Measurements from ENCODE around the gene ACVR2A. TPM values are rescaled to one million over a fixed set of nuclear protein-coding genes. Genes with fewer than 3 reads are reported as not detected.

Gene ACVR2A
- total RNA-seq, 1 donor from 2014 or later, result 40.5 TPM

DNA sequence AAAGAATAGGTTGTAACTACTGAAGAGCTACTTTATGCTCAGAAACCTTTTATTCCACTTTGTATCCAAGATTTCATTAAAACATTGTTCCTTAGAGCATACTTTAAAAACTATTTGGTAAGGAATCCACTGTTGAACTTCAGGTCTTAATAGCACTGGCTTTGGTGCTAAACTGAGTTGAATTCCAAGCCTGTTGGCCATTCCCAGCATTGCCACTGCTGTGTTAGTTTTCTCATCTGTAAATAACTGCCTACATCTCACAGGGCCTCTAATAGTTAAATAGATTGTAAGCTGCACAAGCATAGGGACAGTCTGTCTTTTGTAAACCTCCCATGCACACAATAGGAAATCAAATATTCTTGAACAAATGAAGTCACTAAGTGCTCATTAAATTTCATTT is 89.1 kb downstream of the ACVR2A start:
- Mint-ChIP-seq H3K36me3 (ENCODE audit: insufficient read depth) (peaks cover 19% of the 10 kb centered on the region), H3K27ac (no peak overlapping the region), H3K27me3 (no peaks in the 10 kb centered on the region), H3K4me1 (ENCODE audit: low read depth) (no peaks in the 10 kb centered on the region), H3K9me3 (ENCODE audit: low read depth) (no peaks in the 10 kb centered on the region), H3K4me3 (ENCODE audit: low read depth) (no peak overlapping the region)
- TF ChIP-seq, protein P1, sequence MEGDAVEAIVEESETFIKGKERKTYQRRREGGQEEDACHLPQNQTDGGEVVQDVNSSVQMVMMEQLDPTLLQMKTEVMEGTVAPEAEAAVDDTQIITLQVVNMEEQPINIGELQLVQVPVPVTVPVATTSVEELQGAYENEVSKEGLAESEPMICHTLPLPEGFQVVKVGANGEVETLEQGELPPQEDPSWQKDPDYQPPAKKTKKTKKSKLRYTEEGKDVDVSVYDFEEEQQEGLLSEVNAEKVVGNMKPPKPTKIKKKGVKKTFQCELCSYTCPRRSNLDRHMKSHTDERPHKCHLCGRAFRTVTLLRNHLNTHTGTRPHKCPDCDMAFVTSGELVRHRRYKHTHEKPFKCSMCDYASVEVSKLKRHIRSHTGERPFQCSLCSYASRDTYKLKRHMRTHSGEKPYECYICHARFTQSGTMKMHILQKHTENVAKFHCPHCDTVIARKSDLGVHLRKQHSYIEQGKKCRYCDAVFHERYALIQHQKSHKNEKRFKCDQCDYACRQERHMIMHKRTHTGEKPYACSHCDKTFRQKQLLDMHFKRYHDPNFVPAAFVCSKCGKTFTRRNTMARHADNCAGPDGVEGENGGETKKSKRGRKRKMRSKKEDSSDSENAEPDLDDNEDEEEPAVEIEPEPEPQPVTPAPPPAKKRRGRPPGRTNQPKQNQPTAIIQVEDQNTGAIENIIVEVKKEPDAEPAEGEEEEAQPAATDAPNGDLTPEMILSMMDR (IDR thresholded peaks at IDR 0.05; ENCODE audit: unreplicated experiment), result no peak
- DNase-seq (ENCODE audit: low spot score, unreplicated experiment), result no peak

- peaks cover 19% of the 10 kb centered on the region for H3K36me3 Mint-ChIP-seq (ENCODE audit: insufficient read depth)
- TF ChIP-seq, protein P1 (IDR thresholded peaks at IDR 0.05; ENCODE audit: unreplicated experiment), result no peak
Observed at GRCh38 chr2:147934881-147935620, 90.2 kb downstream of the ACVR2A start.

GRCh38 chr2:147937744-147938349 is 93.0 kb downstream of the ACVR2A start:
- no peak for DNase-seq (ENCODE audit: low spot score, unreplicated experiment)
- TF ChIP-seq, protein P1 (IDR thresholded peaks at IDR 0.05; ENCODE audit: unreplicated experiment), result peak; percentile 94

More at GRCh38 chr2:147934881-147935620, 90.2 kb downstream of the ACVR2A start:
- no peak for DNase-seq (ENCODE audit: low spot score, unreplicated experiment)
- no peaks in the 10 kb centered on the region for H3K27me3 Mint-ChIP-seq
- H3K9me3 Mint-ChIP-seq (ENCODE audit: low read depth), result no peaks in the 10 kb centered on the region
- no peak overlapping the region for H3K4me3 Mint-ChIP-seq (ENCODE audit: low read depth)
- H3K4me1 Mint-ChIP-seq (ENCODE audit: low read depth), result no peaks in the 10 kb centered on the region
- no peak overlapping the region for H3K27ac Mint-ChIP-seq

GRCh38 chr2:147939313-147939712 is 94.5 kb downstream of the ACVR2A start:
- no peak for DNase-seq (ENCODE audit: low spot score, unreplicated experiment)
- H3K9me3 Mint-ChIP-seq (ENCODE audit: low read depth), result no peaks in the 10 kb centered on the region
- no peaks in the 10 kb centered on the region for H3K4me1 Mint-ChIP-seq (ENCODE audit: low read depth)
- no peak overlapping the region for H3K4me3 Mint-ChIP-seq (ENCODE audit: low read depth)
- H3K27ac Mint-ChIP-seq, result no peak overlapping the region
- peaks cover 12% of the 10 kb centered on the region for H3K36me3 Mint-ChIP-seq (ENCODE audit: insufficient read depth)
- no peaks in the 10 kb centered on the region for H3K27me3 Mint-ChIP-seq
- TF ChIP-seq, protein P1 (IDR thresholded peaks at IDR 0.05; ENCODE audit: unreplicated experiment), result no peak

More at GRCh38 chr2:147937744-147938349, 93.0 kb downstream of the ACVR2A start:
- Mint-ChIP-seq H3K9me3 (ENCODE audit: low read depth) (no peaks in the 10 kb centered on the region), H3K4me1 (ENCODE audit: low read depth) (no peaks in the 10 kb centered on the region), H3K36me3 (ENCODE audit: insufficient read depth) (peaks cover 13% of the 10 kb centered on the region), H3K27me3 (no peaks in the 10 kb centered on the region), H3K4me3 (ENCODE audit: low read depth) (no peak overlapping the region), H3K27ac (no peak overlapping the region)

DNA sequence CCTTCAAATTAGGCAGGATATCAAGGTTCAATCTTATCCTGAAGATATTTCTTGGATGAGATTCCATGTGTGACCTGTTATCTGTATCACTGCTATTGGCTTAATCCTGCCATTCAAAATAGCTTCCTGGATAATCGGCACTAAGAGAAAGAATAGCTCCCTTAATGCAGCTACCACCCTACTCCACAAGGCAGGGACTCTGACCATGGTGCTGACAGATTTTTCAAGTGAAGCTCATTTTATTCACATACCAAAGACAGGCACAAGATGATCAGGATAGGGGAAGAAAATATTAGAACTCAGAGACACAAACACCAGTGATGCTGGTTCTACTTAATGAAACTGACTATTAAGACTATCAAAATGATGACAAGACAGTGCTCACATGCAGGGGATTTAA is 100.8 kb downstream of the ACVR2A start:
- TF ChIP-seq, protein P1 (IDR thresholded peaks at IDR 0.05; ENCODE audit: unreplicated experiment), result no peak
- H3K9me3 Mint-ChIP-seq (ENCODE audit: low read depth), result no peaks in the 10 kb centered on the region
- no peaks in the 10 kb centered on the region for H3K27me3 Mint-ChIP-seq
- no peaks in the 10 kb centered on the region for H3K4me1 Mint-ChIP-seq (ENCODE audit: low read depth)
- DNase-seq (ENCODE audit: low spot score, unreplicated experiment), result no peak
- H3K4me3 Mint-ChIP-seq (ENCODE audit: low read depth), result no peak overlapping the region
- H3K27ac Mint-ChIP-seq, result no peak overlapping the region
- peaks cover 12% of the 10 kb centered on the region for H3K36me3 Mint-ChIP-seq (ENCODE audit: insufficient read depth)
